Umbilical cord (tissue), 2 donors: ENCODE data around the gene CFAP20. TPM values are rescaled to one million over a fixed set of nuclear protein-coding genes. Genes with fewer than 3 reads are reported as not detected.

ENCODE experiments used
- DNase-seq: peaks from one replicate; pipeline ENCODE4 v3.0.0-alpha.2; 2015; ENCODE audit warnings: low spot score
- total RNA-seq: library from RNA; depleted of rRNA; stranded (reverse); fragments of >200 nt; gene quantifications from one replicate; pipeline ENCODE4 v1.2.3, GENCODE V29; 2014; ENCODE audit warnings: low replicate concordance; ENCODE audit not compliant: insufficient read depth

CFAP20 gene
- 40.9 TPM for total RNA-seq

DNA sequence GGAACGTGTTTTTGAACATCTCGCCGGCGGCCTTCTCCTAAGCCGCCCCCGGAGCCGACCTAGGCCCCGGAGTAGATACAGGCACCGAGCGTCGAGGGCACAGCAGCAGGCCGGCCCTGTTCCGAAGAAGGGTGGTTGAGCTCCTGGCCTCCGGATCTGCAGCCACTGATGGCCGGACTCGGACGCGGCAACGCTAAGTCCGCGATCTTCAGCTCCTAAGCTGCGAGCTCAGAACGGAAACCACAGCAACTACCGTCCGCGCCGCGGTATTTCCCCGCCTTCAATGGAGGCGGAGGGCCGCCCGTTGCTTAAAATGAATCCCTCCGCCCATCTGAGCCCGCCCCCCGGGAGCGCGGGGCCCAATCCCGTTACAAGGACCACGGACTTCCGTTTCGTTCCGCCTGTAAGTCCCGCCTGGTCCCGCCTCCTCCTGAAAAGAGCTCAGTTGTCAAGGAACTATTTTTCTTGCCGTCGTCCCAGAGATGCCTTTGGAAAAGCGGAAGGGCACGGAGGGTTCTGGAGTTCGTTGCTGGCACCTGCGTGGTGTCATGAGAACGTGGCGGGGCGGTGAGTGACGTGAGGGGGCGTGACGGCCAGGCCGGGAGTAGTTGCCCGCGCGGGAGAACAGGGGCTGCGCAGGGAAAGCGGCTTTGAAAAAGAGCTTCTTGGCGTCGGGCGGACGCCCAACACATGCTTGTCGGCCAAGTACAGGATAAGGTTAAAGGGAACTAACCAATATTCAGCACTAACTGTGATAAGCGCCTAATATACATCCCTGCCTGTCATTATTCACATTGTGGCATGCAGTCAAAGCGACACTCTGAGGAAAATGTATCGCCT is at the start of gene CFAP20:
TSS of gene CFAP20 (minus strand) at position 285 of the 840 bp plus-strand sequence. CDS start at position 19, 266 bp downstream.
- DNase-seq = peak; percentile 100

DNA sequence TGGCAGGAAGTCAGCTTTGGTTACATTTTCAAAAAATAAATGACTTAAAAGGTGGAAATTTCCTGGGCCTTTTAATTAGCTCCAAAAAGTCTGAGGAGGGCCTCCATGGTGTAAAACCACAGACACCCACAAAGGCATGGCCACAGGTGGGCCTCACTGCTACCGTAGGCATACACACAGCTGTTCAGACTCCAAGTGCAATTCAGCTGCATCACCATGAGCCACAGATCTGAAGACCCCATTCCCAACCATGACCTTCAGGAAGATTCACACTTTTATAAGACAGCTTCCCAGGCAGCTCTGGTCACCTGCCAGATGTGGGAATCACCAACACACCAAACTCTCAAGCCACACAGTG is 48.2 kb upstream of the CFAP20 start:
- DNase-seq = no peak

DNA sequence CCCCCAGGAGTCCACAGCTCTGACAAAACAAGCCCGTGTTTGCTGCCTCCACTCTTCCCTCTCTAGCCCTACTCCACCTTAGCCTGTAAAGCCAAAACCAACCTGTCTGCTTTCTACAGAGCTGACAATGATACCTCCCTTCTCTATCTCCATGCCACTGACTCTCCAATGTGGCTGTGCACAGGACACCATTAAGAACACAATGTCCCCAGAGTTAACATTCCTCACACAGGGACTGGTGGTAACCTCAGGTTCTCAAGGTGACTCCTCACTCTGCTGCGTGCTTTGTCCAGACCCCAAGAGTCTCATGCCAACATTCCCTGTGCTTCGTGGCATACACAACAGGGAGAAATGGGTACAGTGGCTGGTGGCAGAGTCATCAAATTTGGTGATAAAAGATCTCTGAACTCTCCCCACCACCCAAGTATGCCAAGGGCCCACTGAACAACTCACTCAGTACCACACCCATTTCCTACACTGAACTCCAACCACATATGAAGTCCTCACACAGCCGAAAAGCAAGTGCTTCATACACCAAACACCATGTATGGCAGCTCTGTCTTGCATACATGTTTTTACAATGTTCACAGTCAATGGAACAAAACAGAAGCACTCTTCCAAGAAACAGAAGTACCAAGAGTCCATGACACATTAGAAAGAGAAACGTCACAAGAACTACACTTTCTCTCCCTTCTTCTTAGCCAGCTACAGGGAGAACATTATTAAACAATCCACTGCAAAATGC is 47.6 kb upstream of the CFAP20 start:
- DNase-seq = no peak

DNA sequence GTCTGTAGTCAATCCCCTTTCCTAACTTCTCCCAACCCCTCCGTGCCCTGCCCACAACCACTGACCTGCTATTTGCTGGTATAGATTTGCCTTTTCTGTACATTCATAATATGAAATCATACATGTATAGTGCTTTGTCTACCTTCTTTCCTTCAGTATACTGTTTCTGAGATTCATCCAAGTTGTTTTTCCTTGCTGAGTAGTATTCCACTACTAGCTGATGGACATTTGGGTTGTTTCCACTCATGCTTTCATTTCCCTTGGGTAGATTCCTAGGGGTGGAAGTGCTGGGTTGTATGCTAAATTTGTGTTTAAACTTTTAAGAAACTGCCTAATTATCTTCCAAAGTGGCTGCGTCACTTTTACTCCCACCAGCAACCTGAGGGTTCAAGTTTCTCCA is 41.0 kb upstream of the CFAP20 start:
- DNase-seq = no peak

DNA sequence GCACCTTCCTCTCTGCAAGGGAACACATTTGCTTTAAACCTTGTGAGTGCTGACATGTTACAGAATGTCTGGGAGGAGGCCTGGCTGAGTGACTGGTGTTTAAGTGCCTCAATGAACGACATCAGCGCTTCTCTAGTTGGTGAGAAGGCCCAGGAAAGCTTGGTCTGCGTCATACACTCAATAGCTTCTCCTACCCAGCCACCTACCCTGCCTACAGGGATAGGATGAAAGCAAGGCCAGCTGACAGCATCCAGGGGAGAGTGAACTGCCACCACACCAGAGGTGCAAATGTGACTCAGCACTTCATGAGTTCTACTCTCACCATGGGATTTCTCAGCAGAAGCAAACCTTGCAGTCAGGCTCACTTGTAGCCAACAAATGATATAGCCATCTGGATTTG is 31.7 kb upstream of the CFAP20 start:
- DNase-seq = no peak

DNA sequence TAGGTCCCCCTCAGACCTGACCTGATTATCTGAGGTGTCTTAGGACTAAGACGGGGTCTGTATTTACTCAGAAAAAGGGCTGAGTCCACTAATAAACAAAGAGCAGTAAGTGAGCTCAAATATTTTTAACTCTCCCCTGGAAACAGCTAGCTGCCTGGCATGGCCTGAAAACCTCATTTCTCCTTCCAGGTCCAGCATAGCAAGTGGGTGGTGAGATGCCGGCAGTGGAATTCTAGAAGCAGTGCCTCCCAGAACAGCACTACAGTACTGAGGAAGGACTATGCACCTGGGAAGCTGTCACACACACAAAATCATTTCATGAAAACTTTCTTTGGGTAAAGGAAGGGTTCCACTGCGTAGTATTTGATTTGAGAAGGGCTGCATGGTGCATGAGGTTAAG is 29.5 kb upstream of the CFAP20 start:
- DNase-seq = no peak

DNA sequence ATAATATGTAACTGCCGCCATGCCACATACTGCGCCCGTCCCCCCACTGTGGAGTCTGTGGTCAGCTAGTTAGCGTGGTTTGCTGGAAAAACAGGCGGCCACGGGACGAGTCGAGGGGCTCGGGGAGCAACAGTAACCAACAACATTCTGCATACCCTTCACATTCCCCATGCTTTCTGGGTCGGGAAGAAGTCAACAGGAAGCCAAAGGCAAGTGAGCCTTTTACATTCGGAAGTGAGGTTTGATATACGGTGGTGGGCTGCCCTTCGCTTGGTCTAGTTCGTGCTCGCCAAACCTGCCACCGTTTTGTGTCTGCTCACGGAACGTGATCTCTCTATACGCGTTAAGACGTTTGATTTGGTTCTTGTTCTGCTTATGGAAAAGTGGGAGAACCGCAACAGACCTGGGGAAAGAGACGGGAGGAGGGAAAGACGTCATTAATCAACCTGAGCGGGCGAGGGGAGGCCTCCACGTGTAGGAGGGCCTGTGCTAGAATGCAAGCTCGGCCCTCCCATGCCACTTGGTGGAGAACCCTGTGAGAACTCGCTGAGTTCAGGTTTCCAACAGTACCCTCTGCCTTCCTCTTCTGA is 28.9 kb upstream of the CFAP20 start:
- DNase-seq = no peak

DNA sequence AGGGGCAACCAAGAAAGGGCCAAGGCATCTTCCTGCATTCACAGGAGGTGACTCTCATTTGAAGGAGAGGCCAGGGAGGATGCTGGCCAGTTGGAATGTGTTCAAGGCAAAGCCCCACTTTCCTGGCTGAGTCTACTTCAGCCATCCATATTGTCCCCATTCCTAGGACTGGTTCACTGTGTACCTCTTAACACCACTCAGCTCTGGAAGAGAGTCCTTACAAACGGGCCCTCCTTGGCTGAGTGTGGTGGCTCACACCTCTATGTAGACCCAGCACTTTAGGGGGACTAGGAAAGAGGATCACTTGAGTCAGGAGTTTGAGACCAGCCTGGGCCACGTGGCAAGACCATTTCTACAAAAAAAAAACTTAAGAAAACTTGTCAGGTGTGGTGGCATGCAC is 28.1 kb upstream of the CFAP20 start:
- DNase-seq = no peak

DNA sequence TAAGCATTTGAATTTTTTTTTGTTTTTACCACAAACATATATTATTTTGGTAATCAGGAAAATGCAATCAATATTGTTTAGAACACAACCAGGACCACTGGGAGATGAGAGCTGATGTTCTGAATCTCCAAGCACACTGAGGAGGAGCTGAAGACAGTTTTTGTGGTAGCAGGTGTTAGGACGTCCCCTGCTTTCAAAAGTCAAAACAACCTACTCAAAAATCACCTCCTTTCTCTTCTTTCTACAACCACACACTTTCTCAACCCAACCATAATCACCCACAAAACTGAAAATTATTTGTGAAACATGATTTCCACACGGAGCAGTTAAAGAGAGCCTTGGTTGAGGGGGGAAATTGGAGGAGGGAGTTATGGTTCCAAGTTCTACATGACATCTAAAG is 26.7 kb upstream of the CFAP20 start:
- DNase-seq = no peak

DNA sequence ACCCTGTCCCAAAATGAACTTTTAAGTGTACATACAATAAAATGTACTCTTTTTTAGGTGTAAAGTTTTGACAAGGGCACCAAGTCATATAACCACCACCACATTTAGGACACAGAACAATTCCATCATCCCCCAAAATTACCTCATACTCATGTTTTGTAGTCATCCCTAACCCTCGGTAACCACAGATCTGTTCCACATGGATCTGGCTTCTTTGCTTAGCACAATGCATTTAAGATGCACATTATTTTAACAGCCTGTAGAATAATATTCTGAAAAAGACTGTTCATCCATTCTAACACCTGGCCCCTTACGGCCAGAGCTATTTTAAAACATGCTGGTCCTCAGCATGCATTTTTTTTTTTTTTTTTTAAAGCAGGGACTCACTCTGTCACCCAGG is 25.2 kb upstream of the CFAP20 start:
- no peak for DNase-seq

DNA sequence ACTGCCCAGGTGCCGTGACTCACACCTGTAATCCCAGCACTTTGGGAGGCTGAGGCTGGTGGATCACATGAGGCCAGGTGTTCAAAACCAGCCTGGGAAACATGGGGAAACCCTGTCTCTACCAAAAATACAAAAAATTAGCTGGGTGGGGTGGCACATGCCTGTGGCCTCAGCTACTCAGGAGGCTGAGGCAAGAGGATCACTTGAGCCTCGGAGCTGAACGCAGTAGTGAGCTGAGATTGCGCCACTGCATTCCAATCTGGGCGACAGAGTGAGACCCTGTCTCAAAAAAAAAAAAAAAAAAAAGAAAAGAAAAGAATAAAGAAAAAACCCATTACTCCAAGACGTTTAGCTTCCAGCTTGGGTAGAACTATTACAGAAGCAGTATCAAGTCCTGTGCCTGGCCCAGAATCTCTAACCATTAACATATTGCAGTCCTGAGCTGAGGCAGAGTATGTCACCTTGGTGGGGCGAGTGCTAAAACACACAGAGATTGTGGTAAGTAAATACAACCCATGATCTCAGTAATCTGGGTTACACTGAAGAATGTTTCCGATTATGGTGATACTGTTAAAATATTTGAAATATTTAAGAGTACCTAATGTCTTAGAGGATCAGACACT is 23.2 kb upstream of the CFAP20 start:
- no peak for DNase-seq

DNA sequence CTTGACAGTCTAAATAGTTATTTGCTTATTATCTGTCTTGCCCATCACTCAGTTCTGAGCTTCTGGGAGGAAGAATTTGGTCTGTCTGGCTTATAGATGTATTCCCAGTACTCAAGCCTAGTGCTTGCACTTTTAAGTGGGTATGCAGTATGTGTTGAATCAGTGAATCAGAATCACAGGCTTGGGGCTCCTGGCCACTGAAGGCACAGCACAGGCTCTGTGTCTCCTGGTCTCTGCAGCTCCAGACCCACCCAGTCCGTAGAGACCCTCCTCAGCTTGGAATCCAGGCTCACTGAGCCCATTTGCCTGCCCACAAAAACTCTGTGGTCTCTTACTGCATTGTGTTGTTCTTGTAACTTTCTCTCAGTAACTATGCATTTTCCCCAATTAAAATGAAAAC is 19.3 kb upstream of the CFAP20 start:
- DNase-seq = no peak

DNA sequence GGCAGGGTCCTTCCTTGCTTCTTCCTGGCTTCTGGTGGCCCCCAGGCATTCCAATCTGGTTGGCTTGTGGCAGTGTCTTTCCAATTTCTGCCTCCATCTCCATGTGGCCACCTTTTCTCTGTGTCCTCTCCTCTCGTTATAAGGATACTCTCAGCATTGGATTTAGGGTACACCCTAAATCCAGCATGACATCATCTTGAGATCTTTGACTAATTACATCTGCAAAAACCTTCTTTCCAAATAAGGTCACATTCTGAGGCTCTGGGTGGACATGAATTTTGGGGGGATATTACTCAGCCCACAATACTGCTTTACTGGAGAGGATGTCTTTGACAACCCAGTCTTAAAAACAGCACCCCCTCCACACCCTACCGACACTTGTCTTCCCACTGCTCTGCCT is 18.9 kb upstream of the CFAP20 start:
- DNase-seq = no peak

DNA sequence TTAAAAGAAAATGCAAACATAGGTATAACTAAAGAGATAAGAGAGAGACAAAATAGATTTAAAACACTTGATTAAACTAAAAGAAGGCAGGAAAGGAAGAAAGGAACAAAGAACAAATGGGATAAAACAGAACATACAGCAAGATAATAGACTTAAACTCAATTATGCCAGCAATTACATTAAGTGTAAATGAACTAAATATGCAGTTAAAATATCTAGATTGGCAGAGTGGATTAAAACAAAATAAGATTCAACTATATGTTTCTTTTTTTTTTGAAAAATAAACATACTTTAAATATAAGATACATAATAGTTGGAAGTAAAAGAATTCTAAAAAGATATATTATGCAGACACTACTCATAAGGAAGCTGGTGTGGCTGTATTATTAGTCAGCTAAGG is 9.7 kb upstream of the CFAP20 start:
- DNase-seq = no peak

DNA sequence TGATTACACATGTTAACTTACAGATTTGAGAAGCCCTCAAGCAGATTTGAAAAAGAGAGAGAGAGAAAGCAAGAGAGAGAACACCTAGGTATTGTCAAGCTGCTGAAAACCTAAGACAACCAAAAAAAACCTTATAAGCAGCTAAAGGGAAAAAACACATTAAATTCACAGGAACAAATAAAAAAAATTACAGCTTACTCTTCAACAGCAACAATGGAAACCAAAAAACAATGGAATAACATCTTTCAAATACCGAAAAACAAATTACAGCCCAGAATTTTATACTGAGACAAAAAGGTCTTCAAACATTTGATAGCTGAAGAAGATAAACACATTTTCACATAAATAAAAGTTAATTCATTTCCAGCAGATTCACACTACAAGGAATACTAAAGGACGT is 8.4 kb upstream of the CFAP20 start:
- no peak for DNase-seq

DNA sequence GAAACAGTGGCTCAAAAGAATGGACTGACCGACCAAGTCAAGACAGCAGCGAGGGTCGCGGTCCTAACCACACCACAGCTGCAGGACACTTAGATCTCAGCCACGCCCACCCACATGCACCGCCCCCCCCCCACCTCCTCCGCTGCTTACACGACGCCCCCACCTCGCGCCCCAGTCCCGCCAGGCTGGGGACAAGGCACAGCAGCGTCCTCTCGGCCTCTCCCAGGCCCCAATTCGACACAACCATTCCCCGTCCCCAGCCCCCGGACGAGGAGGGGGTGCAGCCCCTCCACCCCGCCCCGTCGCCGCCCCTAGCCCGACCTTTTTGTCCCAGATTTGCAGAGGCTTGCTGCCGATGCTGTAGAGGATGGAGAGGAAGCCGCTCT is 477 bp downstream of the CFAP20 start:
- peak; percentile 22 for DNase-seq

DNA sequence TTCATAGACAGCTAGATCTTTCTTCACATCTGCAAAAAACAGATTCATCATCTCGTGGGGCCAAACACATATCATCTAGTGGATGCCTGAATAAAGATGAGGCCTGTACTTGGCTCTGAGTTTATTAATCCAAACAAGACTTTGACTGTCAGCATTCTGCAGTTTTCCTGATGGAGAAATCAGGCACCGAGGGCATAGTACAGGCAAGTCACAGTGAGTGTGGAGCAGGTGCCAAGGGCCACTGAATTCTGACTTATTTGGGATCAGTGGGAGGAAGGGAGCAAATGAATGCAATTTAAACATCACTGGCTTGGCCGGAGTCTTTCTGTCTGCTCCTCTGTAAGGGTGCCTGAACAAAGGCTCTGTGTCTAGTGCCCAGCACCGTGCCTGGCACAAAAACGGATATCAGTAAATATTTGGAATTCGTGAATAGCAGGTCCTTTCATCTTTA is 975 bp downstream of the CFAP20 start:
- peak; percentile 25 for DNase-seq

DNA sequence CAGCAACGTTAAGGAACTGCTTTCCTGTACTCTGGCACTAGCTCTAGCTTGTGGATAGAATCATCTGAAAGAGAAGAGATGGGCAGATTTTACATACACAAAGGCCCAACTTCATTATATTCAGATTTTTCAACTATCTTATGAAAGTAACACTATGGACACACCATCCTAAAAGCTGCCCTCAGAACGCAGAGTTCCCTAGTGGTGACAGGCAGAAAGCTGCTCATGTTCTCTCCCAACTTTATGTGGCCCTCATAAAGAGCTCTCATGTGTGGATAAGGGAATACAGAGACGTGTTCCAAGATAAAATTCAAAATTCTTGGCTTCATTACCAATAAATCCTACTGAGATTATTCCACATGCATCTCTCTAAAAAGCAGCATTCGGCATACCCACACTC is 1.5 kb downstream of the CFAP20 start:
- DNase-seq = no peak

DNA sequence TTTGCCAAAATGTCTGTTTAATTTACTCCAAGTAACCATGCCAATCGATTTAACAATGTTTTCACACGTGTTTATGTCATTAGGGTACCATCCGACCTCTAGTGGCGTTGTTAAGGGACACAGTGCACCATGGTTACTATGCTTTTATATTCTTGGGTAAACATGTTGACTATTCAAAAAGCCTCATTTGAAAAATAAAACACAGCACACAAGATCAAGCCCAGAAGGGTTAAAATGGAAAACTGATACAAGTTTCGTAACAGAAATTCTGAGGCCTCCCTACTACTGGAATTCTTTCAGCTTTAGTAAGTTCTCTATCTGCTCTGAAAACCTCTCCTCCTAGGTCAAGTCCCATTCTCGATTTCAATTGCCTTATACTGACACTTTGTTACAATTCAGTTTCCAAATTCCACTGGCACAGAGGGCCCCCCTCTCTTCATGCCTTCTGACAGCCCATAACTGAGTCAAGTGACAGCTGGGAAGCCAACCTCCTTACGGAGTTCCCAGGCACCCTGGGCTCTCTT is 2.1 kb downstream of the CFAP20 start:
- peak; percentile 56 for DNase-seq

DNA sequence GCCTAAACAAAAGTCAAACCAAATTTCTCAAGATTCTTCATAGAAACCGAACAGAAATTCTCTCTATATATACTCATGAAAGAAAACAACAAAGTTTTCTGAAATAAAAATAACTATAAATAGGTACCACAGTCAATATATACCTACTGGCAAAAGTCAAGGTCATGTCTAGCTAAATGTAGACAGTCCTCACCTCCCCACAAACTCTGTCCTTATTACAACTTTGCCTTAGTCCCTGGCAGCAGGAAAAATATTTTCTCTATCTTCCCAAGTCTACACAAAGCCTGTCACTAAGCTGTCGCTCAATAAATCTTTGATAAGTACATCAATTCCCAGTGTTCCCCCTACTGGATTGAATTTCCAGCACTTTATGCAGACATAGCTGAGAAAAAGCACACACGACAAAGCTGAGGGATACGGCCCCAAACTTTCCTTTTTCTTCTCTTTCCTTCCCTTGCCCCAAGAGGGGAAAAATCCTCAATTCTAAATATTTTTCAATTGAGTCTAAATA is 2.7 kb downstream of the CFAP20 start:
- DNase-seq = peak; percentile 21

DNA sequence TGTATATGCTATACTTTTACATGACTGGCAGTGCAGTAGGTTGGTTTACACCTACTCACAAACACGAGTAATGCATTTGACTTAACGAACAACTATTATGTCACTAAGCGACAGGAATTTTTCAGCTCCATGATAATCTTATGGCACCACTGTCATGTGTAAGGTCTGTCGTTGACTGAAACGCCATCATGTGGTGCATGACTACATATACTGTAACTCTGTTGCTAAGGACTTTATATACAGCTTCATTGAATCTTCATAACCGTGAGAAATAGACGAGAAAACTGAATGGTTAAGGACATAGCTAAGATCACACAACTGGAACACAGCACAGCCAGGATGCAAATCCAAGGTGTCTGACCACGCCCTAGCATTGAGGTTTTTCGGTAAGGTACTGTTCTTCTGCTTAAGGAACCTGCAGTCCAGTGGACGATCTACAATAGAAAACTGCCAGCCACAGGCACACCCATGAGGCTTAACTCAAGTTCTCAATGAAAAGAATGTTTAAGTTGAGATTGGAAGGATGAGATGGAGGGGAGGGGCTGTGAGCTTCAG is 3.3 kb downstream of the CFAP20 start:
- no peak for DNase-seq
